Bronchial epithelial cell (primary cell): ENCODE measurements around the gene NFU1. TPM values are rescaled to one million over a fixed set of nuclear protein-coding genes. Genes with fewer than 3 reads are reported as not detected.

Experiments used
- DNase-seq: peaks from one replicate; pipeline ENCODE4 v3.0.0-alpha.2; 2010; ENCODE audit warnings: low read depth
- FAIRE-seq: peaks from 2 replicates; lab custom pipeline; 2011; peaks lifted over from hg19 to GRCh38; lab: Jason Lieb, UNC
- H3K27me3 ChIP-seq: 2 replicates; pipeline ENCODE4 v1.5.1; 2011; ENCODE audit warnings: low read length; ENCODE audit not compliant: control insufficient read depth, insufficient read depth
- H3K36me3 ChIP-seq: 2 replicates; pipeline ENCODE4 v1.5.1; 2011; ENCODE audit warnings: low read length; ENCODE audit not compliant: control insufficient read depth, insufficient read depth
- H3K4me3 ChIP-seq: 2 replicates; pipeline ENCODE4 v1.5.1; 2011; ENCODE audit warnings: mild to moderate bottlenecking, low read depth, low read length, control low read depth
- total RNA-seq: library from RNA; depleted of rRNA; stranded (reverse); fragments of >200 nt; gene quantifications from 2 replicates; pipeline ENCODE4 v1.2.1, GENCODE V29; 2014
- TF ChIP-seq, protein P1 (sequence below): IDR thresholded peaks from 2 replicates; pipeline ENCODE4 v1.5.1; 2011; ENCODE audit warnings: mild to moderate bottlenecking, moderate library complexity, low read length, control low read depth, inconsistent platforms; ENCODE audit not compliant: insufficient read depth, severe bottlenecking

Gene NFU1
- total RNA-seq, 1 donor from 2014 or later: 23.7 TPM

- TF ChIP-seq, protein P1, sequence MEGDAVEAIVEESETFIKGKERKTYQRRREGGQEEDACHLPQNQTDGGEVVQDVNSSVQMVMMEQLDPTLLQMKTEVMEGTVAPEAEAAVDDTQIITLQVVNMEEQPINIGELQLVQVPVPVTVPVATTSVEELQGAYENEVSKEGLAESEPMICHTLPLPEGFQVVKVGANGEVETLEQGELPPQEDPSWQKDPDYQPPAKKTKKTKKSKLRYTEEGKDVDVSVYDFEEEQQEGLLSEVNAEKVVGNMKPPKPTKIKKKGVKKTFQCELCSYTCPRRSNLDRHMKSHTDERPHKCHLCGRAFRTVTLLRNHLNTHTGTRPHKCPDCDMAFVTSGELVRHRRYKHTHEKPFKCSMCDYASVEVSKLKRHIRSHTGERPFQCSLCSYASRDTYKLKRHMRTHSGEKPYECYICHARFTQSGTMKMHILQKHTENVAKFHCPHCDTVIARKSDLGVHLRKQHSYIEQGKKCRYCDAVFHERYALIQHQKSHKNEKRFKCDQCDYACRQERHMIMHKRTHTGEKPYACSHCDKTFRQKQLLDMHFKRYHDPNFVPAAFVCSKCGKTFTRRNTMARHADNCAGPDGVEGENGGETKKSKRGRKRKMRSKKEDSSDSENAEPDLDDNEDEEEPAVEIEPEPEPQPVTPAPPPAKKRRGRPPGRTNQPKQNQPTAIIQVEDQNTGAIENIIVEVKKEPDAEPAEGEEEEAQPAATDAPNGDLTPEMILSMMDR: no peak
- no peak overlapping the region for H3K4me3 ChIP-seq
- H3K36me3 ChIP-seq: peaks cover under 1% of the 10 kb centered on the region
- no peaks in the 10 kb centered on the region for H3K27me3 ChIP-seq
- no peak for DNase-seq
- no peak for FAIRE-seq
Observed at GRCh38 chr2:69382547-69382946, 54.7 kb downstream of the NFU1 start.

- TF ChIP-seq, protein P1: no peak
- peaks cover 2% of the 10 kb centered on the region for H3K36me3 ChIP-seq
- H3K4me3 ChIP-seq: no peak overlapping the region
- H3K27me3 ChIP-seq: no peaks in the 10 kb centered on the region
- FAIRE-seq: no peak
- no peak for DNase-seq
Observed at GRCh38 chr2:69381337-69381737, 55.9 kb downstream of the NFU1 start.

DNA sequence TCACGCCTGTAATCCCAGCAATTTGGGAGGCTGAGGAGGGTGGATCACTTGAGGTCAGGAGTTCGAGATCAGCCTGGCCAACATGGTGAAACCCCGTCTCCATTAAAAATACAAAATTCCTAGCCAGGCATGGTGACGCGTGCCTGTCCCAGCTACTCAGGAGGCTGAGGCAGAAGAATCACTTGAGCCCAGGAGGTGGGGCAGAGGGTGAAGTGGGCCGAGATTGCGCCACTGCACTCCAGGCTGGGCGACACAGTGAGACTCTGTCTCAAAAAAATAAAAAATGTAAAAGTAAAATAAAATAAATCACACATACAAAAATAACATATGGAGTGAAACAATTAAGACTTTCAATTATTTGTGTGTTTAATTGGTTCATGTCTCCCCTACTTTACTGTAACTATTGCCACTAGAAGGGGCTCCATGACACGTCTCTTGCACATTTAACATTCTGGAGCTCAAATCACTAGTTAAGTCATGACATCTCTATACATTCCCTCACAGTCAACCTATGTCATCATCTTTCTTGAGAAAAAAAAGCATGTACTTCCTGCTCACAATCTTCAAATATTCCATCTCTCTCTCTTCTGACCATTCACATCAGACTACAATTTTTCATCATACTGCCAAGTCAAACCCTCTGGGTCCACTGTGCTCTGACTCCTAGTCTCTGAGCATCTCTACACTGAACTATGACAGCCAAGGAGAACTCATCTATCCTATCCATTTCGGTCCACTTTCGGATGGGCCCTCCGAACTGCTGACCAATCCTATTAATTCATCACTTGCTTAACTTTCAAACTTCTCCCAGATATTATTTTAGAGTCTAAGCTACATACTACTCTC is 56.9 kb downstream of the NFU1 start:
- FAIRE-seq: no peak
- Histone ChIP-seq H3K4me3 (no peak overlapping the region), H3K27me3 (no peaks in the 10 kb centered on the region), H3K36me3 (peaks cover 2% of the 10 kb centered on the region)
- TF ChIP-seq, protein P1: no peak
- no peak for DNase-seq

GRCh38 chr2:69376403-69376802 is 60.8 kb downstream of the NFU1 start:
- H3K4me3 ChIP-seq: no peak overlapping the region
- H3K27me3 ChIP-seq: no peaks in the 10 kb centered on the region
- H3K36me3 ChIP-seq: peaks cover 8% of the 10 kb centered on the region
- TF ChIP-seq, protein P1: no peak
- FAIRE-seq (no peak), DNase-seq (no peak)

DNA sequence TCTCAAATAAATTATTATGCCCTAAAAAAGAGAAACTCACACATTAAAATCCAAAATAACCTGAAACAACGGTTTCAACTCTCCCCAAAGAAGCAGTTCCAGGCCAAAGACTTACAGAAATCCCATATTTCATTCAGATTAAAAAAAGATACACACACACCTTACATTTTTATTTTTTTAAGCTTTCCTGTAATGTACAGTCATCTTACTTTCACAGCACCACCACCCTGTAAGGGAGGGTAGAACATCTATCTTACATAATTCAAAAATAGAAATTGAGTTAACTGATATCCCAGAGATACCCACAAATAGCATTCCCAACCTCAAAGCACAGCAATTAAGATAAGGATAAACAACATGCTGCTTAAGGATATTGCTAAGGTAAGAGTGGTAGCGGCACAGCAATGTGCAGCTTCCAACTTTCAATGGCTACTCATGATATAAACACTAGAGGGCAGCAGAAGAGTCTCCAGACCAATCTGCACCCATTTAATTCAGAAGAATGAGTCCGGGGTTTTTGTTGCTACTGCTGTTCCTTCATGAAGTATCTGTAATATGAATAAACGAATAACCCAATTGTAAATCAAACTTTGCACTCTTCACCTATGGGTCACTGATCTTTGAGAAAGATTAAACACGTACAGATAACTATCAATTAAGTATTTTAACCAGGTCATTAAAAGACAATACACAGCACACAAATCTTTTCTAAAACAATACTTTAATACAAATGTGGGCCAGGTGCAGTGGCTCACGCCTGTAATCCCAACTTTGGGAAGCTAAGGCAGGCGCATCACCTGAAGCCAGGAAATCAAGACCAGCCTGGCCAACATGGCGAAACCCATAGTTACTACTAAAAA is 61.5 kb downstream of the NFU1 start:
- TF ChIP-seq, protein P1: peak; percentile 59
- FAIRE-seq (no peak), DNase-seq (peak; percentile 39)
- H3K4me3 ChIP-seq: no peak overlapping the region
- H3K27me3 ChIP-seq: no peaks in the 10 kb centered on the region
- peaks cover 8% of the 10 kb centered on the region for H3K36me3 ChIP-seq
